ENCODE results near the gene MEIS1.

Gene MEIS1

GRCh38 chr2:66512626-66513025 is 77.7 kb downstream of the MEIS1 start:
- no peak for DNase-seq

GRCh38 chr2:66515743-66516142 is 80.8 kb downstream of the MEIS1 start:
- DNase-seq: peak; percentile 40

GRCh38 chr2:66516499-66516898 is 81.6 kb downstream of the MEIS1 start:
- DNase-seq: no peak

- DNase-seq: no peak
Measured at GRCh38 chr2:66517772-66518171, 82.8 kb downstream of the MEIS1 start.

- no peak for DNase-seq
Measured at GRCh38 chr2:66519264-66519843, 84.4 kb downstream of the MEIS1 start.

- DNase-seq: no peak
Measured at GRCh38 chr2:66521291-66521922, 86.5 kb downstream of the MEIS1 start.

GRCh38 chr2:66522611-66523376 is 87.9 kb downstream of the MEIS1 start:
- DNase-seq: no peak

GRCh38 chr2:66523377-66523969 is 88.5 kb downstream of the MEIS1 start:
- DNase-seq: no peak

- DNase-seq: no peak
Measured at GRCh38 chr2:66523990-66524389, 89.1 kb downstream of the MEIS1 start.

- DNase-seq: no peak
Measured at GRCh38 chr2:66525606-66526005, 90.7 kb downstream of the MEIS1 start.

GRCh38 chr2:66526180-66526579 is 91.3 kb downstream of the MEIS1 start:
- no peak for DNase-seq

GRCh38 chr2:66528974-66529724 is 94.2 kb downstream of the MEIS1 start:
- no peak for DNase-seq

- no peak for DNase-seq
Measured at GRCh38 chr2:66530651-66531050, 95.7 kb downstream of the MEIS1 start.

- no peak for DNase-seq
Measured at GRCh38 chr2:66531155-66531554, 96.2 kb downstream of the MEIS1 start.

- no peak for DNase-seq
Measured at GRCh38 chr2:66531567-66531966, 96.6 kb downstream of the MEIS1 start.

- no peak for DNase-seq
Measured at GRCh38 chr2:66532972-66533868, 98.3 kb downstream of the MEIS1 start.

- DNase-seq: no peak
Measured at GRCh38 chr2:66534461-66534860, 99.5 kb downstream of the MEIS1 start.

- DNase-seq: no peak
Measured at GRCh38 chr2:66535574-66536289, 100.8 kb downstream of the MEIS1 start.

GRCh38 chr2:66536290-66536673 is 101.4 kb downstream of the MEIS1 start:
- DNase-seq: no peak

GRCh38 chr2:66536997-66537396 is 102.1 kb downstream of the MEIS1 start:
- peak; percentile 18 for DNase-seq

- DNase-seq: peak; percentile 46
Measured at GRCh38 chr2:66538291-66538690, 103.4 kb downstream of the MEIS1 start.

All from EL (cell line).